ENCODE results near the gene PIK3R4.

The PIK3R4 gene

GRCh38 chr3:130711565-130712324 lies 34.9 kb downstream of the PIK3R4 start:
- H3K27ac ChIP-seq, result no peak overlapping the region

GRCh38 chr3:130709671-130710070 lies 37.0 kb downstream of the PIK3R4 start:
- in situ Hi-C loops (cut with HindIII; ENCODE audit: low pct_ligation_motif_present, low sequenced_read_pairs), result no loop called here
- Histone ChIP-seq H3K27ac (no peak overlapping the region), H3K27me3 (replicated peaks) (no peaks in the 10 kb centered on the region), H3K4me3 (ENCODE audit: low read depth, low read length) (no peak overlapping the region), H3K36me3 (replicated peaks) (peaks cover 3% of the 10 kb centered on the region)
- TF ChIP-seq CTCF (IDR thresholded peaks at IDR 0.05; ENCODE audit: low read depth, low read length, missing control alignments), result no peak
- DNase-seq, result no peak

More at GRCh38 chr3:130711565-130712324, 34.9 kb downstream of the PIK3R4 start:
- H3K36me3 ChIP-seq (replicated peaks), result peaks cover 2% of the 10 kb centered on the region
- H3K27me3 ChIP-seq (replicated peaks), result no peaks in the 10 kb centered on the region
- in situ Hi-C loops (cut with HindIII; ENCODE audit: low pct_ligation_motif_present, low sequenced_read_pairs), result no loop called here
- no peak for TF ChIP-seq CTCF (IDR thresholded peaks at IDR 0.05; ENCODE audit: low read depth, low read length, missing control alignments)
- DNase-seq, result no peak
- no peak overlapping the region for H3K4me3 ChIP-seq (ENCODE audit: low read depth, low read length)

- Histone ChIP-seq H3K36me3 (replicated peaks) (peaks cover 6% of the 10 kb centered on the region), H3K27ac (no peak overlapping the region), H3K27me3 (replicated peaks) (no peaks in the 10 kb centered on the region), H3K4me3 (ENCODE audit: low read depth, low read length) (no peak overlapping the region)
- TF ChIP-seq CTCF (IDR thresholded peaks at IDR 0.05; ENCODE audit: low read depth, low read length, missing control alignments), result no peak
- DNase-seq, result no peak
- in situ Hi-C loops (cut with HindIII; ENCODE audit: low pct_ligation_motif_present, low sequenced_read_pairs), result no loop called here
Observed at GRCh38 chr3:130707902-130708601, 38.6 kb downstream of the PIK3R4 start.

GRCh38 chr3:130705501-130705900 lies 41.1 kb downstream of the PIK3R4 start:
- DNase-seq, result no peak
- TF ChIP-seq CTCF (IDR thresholded peaks at IDR 0.05; ENCODE audit: low read depth, low read length, missing control alignments), result no peak
- in situ Hi-C loops (cut with HindIII; ENCODE audit: low pct_ligation_motif_present, low sequenced_read_pairs), result no loop called here
- no peak overlapping the region for H3K4me3 ChIP-seq (ENCODE audit: low read depth, low read length)
- H3K36me3 ChIP-seq (replicated peaks), result peaks cover 10% of the 10 kb centered on the region
- H3K27me3 ChIP-seq (replicated peaks), result no peaks in the 10 kb centered on the region
- H3K27ac ChIP-seq, result no peak overlapping the region

GRCh38 chr3:130702985-130703384 lies 43.6 kb downstream of the PIK3R4 start:
- no peak overlapping the region for H3K27ac ChIP-seq
- no peaks in the 10 kb centered on the region for H3K27me3 ChIP-seq (replicated peaks)
- TF ChIP-seq CTCF (IDR thresholded peaks at IDR 0.05; ENCODE audit: low read depth, low read length, missing control alignments), result no peak
- peaks cover 10% of the 10 kb centered on the region for H3K36me3 ChIP-seq (replicated peaks)
- in situ Hi-C loops (cut with HindIII; ENCODE audit: low pct_ligation_motif_present, low sequenced_read_pairs), result no loop called here
- H3K4me3 ChIP-seq (ENCODE audit: low read depth, low read length), result no peak overlapping the region
- DNase-seq, result no peak
